Endometrium (tissue), 2 donors: Measurements from ENCODE around the gene TMEM229A.
"Not testable (repeated sequence)": the region's sequence is repeated elsewhere in the genome, so short reads cannot be mapped to it uniquely, and the experiment has no call there.

Experiments
- FAIRE-seq: peaks from 2 replicates; lab custom pipeline; 2012; peaks lifted over from hg19 to GRCh38; lab: Jason Lieb, UNC
- donor health status: control.
- donor health status: control.

The TMEM229A gene

DNA sequence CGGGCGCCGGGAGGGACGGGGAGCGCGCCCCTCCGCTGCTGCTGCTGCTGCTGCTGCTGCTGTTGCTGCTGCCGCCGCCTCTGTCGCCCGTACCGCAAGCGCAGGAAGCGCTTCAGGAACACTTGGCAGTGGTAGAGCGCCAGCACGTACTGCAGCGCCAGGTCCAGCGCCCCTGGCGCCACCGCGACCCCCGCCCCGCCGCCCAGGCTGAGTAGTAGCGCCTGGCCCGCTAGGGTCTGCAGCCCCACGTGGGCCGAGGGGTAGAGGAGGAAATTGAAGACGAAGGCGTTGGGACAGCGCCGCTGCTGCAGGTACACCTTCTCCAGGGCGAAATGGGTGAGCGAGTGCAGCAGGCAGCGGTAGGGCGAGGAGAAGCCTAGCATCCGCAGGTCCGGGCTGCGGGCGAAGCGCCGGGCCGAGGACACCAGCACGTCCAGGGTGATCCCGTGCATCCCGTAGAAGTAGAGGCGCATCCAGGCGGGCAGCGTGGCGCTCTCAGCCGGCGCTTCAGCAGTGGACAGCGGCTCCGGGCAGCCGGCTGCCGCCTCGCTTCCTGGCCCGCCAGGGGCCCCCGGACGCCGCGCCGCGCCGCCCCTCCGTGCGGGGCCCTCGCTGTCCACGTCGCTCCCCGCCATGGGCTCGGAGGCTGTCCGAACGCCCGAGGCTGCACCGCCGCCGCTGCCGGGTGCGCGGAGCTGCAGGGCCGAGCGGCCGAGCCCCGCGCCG lies at the start of gene TMEM229A:
Gene TMEM229A (minus strand): TSS at position 699 of the 726 bp plus-strand sequence. CDS start 64 bp downstream, at position 635.
- FAIRE-seq, result no peak

DNA sequence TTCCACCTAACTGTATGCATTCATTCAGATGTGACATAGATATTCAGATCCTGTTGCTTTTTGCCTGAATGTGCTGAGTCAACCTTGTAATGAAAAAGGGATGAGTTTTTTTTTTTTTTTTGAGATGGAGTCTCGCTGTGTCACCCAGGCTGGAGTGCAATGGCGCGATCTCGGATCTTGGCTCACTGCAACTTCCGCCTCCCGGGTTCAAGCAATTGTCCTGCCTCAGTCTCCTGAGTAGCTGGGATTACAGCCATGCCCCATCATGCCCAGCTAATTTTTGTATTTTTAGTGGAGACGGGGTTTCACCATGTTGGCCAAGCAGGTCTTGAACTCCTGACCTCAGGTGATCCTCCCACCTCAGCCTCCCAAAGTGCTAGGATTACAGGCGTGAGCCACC lies 49.4 kb upstream of the TMEM229A start:
- FAIRE-seq, result not testable (repeated sequence)

DNA sequence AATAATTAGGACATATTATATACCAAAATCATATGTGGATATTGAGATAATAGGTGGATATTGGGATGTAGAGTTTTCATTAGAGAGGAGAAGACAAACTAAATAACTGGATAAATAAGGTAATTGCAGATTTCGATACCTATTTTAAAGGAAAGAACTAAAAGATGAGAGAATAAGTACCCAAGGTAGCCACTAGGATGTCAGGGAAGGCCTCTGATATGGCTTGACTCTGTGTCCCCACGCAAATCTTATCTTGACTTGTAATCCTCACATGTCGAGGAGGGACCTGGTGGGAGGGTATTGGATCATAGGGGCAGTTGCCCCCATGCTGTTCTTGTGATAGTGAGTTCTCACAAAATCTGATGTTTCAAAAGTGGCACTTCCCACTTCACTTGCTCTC lies 44.7 kb upstream of the TMEM229A start:
- no peak for FAIRE-seq

DNA sequence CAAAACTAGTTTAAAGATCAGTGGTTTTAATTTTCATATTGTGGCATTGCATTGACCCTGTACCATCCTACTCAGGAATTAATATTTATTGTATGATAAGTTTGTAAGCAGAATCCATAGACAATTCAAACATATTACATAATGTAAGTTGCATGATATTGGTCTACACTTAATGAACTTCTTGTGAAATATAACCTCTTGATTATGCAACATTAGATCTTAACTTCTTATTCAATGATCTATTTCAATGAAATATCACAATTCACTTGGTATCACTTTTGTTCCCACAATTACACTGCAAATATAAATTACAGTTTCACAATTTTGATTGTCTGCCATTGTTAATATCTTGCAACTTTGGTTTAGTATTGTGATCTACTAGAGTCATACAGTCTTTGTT lies 44.0 kb upstream of the TMEM229A start:
- no peak for FAIRE-seq

DNA sequence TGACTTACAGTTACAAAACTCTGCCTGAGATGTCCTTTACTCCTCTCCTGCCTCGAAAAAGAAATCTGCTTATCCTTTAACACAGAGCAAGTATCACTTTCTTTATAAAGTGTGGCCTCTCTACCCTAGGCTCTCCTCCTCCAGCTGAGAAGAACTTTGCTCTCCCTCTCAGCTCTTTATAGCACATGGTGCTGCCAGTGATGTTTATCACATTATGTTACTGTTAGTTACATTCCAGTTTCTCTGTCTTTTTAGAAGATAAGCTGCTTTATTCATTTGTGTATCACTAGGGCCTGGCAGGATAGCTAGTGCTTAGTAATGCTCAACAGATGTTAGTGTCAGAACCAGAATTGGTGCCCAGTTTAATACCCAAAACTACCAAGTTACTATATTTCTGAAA lies 41.1 kb upstream of the TMEM229A start:
- no peak for FAIRE-seq

DNA sequence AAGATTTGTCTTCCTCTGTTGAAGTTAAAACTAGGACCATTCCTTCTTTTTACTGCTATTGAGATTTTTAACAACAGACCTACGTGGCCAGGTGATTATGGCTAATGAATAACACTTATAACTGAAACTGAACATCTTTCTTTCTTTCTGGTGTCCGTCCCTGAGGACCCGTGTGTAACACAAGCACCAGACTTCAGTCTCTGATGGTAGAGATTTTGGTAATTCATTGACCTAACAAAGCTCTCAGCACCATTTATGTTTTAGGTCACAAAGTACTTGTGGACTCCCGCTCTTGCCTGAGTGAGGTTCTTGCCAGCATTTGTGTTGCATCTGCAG lies 40.4 kb upstream of the TMEM229A start:
- no peak for FAIRE-seq

DNA sequence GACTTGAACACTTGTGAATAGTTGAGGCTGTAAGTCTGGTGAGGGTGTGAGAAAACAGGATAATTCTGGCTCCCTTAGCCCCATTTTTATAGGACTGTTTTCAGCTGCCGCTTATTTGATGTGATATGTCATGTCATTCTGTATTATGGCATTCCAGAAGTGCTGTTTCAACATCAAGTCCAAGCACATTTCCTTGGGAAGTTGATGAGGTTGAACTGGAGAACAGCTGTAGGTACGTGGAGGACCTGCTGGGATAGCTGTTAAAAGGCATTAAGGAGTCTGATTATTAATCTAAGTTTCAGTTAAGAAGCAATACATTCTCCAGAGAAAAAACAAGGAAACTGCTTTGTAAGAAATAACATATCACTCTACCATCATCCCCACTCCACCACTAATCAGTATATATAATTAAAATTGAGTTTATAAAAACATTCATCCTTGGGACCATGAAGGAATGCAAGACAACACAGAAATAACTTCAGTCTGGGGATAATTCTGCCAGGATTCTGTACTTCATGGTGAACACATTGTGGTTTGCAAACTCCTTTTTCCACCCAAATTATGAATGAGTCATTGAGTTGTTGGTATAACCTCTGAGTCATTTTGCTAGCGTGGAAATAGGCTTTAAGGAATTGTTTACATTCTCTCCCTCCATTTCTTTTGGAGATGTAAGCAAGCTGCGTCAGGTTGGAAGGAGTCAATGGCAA lies 39.9 kb upstream of the TMEM229A start:
- FAIRE-seq, result no peak

DNA sequence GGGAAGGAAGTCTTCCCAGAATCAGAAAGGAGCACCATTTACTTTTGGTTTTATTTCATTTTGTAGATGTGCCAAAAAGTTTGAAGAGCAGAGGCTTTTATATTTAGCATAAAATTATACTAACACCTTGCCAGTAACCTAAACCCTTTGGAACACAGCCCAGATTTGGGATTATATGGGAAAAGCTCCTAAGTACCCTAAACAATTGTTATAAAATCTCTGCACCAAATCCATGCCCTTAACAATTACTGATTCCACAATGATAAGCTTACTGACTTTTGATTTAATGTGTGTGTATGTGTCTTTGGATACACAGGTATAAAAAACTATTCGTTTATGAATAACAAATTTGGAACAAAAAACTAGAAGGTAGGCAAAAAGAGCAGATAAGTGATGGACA lies 39.0 kb upstream of the TMEM229A start:
- FAIRE-seq, result no peak

DNA sequence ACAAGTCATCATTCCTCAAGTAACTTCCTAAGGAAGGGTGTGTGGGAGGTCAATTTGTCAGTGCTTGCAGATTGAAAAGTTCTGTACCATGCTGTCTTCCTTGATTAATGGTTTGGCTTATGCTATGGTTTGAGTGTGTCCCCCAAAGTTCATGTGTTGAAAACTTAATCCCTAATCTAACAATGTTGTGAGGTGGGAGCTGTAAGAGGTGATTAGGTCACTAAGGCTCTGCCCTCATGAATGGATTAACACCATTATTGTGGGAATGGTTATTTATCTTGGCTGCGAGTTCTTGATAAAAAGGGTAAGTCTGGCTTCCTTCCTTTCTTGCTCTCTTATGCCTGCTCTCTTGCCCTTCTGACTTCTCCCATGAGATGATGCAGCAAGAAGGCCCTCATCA lies 29.3 kb upstream of the TMEM229A start:
- no peak for FAIRE-seq

DNA sequence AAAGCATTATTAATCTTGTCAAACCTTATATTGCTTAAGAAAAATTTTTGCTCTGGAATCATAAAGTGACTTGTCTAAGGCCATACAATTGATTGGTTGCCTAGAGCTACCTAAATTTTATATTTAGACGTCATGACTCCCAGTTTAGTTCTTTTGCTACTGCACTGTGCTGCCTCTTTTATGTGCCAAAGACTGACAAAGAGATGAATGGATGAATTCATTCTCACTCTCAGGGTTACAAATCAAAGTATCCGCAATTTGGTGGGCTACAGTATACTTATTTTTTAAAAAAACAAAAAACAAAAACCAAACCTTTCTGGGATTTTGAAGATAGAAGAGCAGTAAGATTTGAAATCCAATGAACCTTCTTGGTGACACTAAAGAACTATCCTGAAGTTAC lies 27.7 kb upstream of the TMEM229A start:
- FAIRE-seq, result no peak

DNA sequence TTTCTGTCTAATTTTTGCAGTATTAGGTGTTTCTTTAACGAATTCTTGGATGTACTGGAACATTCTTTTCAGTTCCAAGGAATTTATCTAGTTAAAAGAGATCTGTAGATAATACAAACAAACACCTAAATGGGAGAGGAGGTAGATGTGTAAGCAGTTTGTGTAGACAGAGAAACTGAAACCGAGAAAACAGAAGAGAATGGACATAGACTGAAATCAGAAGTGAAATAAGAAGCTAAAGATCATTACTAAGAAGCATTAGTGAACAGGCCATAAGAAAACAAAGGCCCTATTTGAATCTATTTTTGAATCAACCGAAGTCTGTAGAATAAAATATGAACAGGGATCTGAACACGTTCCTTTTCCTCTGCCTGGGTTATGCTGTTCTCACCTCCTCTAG lies 26.5 kb upstream of the TMEM229A start:
- no peak for FAIRE-seq

DNA sequence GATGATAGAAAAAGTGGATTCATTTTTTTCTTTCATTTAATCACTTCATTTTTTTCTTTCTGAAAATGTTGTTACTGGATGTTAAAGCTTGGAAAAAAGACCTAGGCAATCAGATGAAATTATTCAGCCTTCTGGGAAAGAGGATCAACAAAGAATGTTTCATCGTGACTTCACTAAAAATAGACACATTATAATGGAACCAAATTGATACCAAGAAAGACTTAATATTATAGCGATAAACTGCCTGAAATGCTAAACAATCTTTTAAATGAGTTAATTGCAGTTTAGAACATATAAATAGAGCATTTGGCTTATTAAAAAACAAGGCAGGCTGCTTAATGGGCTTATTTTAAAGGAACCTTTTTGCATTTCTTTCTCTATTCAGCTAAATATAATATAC lies 25.6 kb upstream of the TMEM229A start:
- no peak for FAIRE-seq

DNA sequence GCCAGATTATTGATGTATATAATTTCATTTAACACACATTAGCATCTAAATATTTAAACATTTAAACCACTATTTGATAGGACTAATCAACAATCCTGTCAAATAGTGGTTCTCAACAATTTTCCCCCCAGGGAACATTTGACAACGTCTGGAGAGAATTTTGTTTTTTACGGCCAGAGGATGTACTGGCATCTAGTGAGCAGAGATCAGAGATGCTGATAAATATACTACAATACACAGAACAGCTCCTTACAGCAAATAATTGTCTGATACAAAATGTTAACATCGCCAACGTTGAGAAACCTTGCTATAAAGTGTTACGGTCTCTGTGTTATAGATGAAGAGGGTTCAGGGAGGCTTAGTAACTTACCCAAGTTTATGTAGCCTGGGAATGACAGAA lies 25.0 kb upstream of the TMEM229A start:
- no peak for FAIRE-seq

DNA sequence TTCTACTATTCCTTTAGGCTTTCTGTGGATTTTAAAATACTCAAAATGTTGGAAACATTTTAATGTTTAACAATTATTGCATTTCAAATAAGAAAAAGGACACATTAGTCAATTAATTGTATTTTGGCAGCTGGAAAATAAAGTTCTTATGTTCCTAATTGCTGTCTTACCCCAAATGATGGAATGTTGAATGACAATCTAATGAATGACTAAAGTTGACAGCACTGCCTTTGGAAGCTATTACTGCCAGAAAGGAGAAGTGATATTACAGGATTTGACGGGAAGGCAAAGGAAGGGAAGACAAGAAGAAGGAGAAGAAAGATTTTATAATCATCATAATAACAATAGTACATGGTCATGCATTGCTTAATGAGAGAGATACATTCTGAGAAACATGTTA lies 23.4 kb upstream of the TMEM229A start:
- no peak for FAIRE-seq

DNA sequence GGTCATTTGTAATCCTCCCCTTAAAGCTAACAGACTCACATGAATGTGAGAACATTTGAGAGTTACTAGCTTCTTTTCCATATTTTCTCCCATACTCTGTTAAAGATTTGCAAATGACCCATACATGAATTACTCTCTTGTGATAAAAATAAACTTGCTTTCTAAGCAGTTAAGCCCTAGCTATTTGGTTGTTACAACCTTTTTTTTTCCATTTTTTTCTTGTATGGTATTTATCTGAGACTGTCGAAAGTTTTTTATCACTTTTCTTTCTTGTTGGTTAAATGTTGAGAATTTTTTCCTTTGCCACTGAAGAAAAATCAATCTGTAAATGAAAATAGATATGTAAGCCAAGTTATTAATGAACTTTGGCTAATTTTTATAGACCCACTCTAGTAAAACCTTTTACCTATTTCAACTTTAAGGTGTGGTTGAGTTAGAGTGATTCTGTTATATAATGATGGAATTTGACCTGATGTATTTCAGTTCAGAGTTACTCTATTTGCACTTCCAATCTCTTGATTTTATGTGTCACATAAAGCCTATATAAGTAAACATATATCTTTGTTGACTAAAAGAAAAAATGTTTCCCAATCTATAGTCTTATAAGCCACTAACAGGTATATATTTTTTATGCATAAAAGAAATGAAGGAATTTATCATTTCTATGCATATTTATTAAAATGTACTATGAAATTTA lies 19.0 kb upstream of the TMEM229A start:
- no peak for FAIRE-seq

DNA sequence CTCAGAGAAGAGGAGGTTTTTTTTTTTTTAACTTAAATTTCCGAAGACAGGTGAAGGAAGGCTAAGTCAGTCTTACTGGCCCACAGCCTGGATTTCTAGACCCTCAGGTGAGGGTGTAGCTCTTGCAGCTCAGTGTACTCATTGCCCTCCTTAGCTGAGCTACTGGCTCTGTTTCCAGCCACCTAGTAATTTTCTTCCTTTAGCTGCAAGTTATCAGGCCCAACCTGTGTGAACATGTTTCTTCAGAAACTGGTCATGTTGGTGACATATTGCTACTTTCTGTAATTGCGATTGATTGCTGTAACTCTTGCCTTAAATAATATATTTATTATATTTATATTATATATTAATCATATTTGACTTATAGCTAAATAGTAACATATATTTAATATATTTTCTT lies 10.0 kb upstream of the TMEM229A start:
- FAIRE-seq, result no peak

DNA sequence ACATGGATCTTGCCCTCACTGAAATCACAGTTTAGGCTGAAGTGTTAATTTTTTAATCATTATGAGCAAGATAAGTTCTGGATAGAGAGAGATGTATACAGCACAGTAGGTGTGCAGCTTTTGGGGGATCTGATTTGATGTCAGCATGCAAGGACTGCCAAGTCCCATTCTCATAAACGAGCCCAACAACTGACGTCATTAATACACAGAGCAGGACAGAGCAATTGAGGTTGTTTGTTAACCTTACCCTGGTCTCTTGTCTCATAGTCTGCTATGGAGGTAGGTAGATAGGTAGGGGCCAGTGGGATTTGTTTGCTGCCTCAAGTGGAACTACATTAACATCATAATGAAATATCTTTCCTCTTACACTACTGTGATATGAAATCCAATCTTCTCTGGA lies 8.6 kb upstream of the TMEM229A start:
- no peak for FAIRE-seq

DNA sequence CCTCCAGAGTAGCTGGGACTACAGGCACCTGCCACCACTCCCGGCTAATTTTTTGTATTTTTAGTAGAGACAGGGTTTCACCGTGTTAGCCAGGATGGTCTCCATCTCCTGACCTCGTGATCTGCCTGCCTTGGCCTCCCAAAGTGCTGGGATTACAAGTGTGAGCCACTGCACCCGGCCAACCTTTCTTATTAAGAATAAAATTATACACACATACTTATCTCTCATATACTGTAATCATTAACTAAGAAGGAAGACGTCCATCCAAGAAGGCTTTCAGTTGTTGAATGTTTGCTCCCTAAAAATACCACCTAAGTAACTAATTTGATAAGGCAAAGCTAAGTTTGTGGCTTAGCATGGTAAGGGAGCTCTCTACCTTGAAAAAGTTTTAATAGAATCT lies 5.0 kb upstream of the TMEM229A start:
- not testable (repeated sequence) for FAIRE-seq

DNA sequence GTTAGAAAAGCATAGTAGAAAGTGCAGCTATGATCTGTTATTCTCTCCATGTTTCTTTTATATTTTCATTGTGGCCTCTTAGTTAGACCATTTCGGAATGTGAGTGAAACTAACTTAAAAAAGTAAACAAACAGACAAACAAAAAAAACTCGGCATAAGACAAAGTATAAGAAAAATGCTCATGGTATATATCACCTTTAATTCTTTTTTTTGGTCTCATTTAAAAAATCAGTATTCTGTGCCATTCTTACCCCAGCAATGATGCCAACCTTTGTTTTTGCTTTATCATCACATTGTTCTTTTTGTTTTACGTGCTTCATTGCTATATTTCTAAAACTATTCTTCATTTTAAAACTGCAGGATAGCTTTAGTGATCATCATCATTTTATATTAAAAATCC lies 2.8 kb upstream of the TMEM229A start:
- no peak for FAIRE-seq

DNA sequence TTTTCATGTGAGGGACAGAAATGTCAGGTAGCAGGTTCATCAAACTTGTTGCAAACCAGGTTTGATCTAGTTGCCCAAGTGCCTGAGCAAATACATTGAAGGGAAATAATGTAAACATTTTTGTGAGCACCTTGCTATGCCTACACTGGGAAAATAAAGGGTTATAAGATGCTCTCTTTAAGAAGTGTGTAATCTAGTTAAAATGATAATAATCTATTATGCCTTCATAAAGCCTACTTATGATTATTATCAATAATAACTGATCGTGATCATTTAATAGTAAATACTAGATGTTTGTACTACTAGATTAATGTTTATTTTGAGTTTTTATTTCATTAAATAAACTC lies 1.9 kb upstream of the TMEM229A start:
- FAIRE-seq, result no peak

DNA sequence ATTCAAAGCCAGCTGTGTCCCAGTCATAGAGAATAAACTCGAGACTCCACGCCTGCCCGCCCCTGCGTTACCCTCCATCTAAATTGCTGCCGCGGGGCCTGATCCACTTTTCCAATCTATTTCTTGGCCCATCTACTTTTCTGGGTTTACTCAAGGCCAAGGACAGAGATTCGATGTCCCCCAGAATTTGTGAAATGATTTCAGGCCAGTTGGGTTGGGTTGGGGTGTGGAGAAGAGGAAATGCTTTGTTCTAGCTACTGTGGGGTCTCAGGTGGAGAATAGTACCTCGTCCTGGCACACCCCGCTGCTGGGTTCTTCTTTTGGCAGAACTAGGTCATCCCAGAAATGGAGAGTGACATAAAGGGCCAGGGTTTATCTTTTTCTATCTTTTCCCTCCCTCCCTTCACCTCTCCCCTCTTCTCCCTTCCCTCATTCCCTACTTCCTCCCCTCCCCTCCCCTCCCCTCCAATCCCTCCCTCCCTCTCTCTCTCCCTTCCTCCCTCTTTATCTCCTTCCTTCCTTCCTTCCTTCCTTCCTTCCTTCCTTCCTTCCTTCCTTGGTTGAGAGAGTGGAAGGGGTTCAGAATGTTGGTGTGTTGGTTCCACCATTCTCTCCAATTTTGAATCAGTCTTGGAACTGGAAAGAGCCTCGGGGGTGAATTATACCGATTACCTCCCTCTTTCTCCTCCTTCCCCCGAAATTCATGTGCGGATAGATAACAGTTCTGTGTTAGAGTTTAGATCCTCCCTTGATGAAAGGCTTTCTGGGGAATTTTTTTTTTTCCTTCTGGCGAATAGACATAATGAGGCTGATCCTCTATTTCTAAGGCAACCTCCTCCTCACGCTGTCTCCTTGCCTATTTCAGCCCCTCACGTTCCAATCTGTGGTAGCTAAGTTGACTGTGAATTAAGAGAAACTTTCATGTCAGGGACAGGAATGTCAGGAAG lies 1.2 kb upstream of the TMEM229A start:
- FAIRE-seq, result no peak

DNA sequence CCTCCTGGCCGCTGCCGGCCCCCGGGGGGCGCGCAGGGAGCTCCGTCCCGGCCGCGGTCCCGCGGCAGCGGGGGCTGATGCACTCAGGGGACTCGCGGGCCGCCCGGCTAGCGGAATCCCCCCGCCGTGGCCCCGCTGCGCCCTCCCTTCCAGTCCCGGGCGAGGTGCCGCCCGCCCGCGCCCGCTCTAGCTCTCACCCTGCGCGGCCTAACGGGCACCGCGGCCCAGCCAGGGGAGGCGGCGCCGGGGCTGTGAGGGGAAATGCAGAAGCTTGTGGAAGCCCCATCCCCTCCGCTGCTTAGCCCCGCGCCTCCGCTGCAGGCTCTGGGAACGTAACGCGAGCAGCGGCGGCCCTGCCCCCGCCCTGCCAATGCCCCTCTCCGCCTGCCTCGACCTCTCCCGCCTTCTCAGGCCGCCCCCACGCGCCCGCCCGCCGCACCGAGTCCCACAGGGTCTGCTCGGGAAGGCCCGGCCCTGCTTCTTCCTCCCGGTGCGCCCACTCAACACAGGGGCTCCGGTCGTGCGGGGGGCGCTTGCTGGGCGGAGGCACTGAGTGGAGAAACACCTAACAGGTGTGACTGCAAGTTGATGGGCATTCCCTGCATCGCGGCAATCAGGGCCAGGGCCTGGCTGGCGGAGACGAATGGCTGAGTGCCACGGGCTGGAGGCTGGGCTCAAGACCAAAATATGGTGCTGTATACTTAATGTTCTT lies 384 bp upstream of the TMEM229A start:
- FAIRE-seq, result no peak
